GM12872 (cell line): Measurements from ENCODE around the gene CDK3.

Experiments
- TF ChIP-seq, protein P1 (sequence below): IDR thresholded peaks from 3 replicates; pipeline ENCODE4 v1.5.1; 2011; ENCODE audit warnings: low read depth, mild to moderate bottlenecking, low read length, moderate library complexity; ENCODE audit not compliant: insufficient read depth

CDK3 gene

DNA sequence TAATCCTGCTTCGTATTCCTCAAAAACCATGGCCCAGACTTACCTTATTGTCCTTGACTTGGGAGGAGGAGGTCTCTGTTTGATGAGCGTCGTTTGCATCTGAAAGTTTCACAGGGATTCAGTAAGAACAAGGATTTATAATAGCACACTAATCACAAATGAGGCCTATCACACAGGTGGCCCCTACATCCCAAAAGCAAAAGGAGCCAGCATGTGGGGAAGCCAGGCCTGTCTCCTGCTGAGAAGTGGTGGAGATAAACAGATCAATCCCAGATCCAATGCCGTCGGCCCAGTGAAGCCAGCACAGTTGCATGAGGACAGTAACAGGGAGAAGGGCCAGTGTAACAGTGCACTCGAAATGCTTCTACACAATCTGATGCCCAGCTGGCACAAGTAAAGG, 39.7 kb downstream of the CDK3 start:
- TF ChIP-seq, protein P1, sequence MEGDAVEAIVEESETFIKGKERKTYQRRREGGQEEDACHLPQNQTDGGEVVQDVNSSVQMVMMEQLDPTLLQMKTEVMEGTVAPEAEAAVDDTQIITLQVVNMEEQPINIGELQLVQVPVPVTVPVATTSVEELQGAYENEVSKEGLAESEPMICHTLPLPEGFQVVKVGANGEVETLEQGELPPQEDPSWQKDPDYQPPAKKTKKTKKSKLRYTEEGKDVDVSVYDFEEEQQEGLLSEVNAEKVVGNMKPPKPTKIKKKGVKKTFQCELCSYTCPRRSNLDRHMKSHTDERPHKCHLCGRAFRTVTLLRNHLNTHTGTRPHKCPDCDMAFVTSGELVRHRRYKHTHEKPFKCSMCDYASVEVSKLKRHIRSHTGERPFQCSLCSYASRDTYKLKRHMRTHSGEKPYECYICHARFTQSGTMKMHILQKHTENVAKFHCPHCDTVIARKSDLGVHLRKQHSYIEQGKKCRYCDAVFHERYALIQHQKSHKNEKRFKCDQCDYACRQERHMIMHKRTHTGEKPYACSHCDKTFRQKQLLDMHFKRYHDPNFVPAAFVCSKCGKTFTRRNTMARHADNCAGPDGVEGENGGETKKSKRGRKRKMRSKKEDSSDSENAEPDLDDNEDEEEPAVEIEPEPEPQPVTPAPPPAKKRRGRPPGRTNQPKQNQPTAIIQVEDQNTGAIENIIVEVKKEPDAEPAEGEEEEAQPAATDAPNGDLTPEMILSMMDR = no peak

DNA sequence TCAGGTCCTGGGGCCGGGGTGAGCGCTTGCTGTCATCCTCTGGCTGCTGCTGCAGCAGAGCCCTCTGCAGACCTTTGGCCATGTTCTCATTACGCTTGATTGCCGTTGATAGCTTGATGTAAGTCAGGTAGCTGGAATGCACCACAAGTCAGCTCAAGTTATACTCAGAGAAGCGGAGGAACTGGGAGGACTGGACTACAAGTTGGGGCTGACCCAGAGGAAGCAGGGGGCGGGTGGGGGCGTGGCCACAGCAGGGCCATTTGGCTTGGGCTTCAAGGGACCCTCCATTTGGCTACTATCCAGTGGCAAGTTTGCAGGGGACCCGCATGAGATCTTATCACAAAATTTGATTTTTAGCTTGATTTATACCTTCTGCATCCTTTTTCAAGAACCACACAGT, 45.4 kb downstream of the CDK3 start:
- TF ChIP-seq, protein P1 = no peak

DNA sequence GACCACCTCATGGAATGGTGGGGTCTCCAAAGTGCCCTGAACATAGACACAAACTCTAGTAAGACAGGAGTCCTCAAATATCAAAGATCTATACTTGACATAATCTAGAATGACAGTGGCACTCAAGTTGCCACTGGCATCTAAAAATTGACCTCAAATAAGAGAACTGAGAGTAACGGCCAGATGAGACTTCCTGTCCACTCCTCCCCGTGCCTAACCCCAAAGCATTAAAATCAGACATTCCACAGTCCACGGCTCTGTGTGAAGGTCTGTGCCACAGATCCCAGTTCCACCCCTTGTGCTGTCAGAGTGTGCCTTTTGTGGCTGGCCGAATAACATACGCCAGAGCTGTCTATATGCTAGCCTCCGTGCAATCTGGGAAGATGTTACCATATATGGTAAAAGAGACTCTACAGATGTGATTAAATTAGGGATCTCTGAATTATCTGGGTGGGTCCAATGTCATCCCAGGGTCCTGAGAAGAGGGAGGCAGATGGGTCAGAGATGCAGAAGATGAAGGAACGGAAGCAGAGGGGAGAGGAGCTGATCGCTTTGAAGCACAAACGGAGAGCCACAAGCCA, 47.5 kb downstream of the CDK3 start:
- TF ChIP-seq, protein P1 = no peak

DNA sequence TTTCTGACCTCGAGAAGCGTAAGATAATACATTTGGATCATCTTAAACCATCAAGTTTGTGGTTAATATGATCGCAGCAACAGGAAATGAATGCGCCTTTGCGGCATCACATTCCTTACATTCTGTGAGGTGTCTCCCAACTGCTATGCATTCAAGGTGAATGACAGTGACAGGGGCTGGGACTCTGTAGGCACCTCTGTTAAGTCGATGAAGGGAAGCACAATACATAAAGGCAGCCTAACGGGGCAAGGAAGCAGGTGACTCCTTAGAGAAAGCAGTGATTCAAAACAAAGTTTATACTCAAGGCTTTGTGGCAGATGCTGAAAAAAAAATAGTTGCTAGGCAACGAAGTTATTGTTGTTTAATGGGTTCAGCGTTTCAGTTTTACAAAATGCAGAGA, 48.1 kb downstream of the CDK3 start:
- TF ChIP-seq, protein P1 = no peak

DNA sequence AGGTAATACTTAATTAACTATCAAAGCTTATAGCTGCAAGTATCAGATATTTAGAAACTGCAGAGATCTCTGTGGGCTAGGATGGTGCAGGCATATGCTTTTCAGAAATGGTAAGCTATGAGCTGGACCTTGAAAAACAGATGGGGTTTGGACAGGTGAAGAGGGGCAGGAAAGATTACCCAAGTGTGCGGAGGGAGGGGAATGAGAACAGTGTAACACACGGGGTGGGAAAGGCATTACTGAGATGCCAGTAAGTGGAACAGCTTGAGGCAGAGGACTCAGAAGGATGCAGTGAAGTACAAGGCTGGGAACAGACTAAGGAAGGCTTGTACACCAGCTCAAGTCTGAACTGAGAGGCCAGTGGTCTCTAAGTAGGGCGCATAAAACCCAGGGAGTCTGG, 48.6 kb downstream of the CDK3 start:
- TF ChIP-seq, protein P1 = no peak

DNA sequence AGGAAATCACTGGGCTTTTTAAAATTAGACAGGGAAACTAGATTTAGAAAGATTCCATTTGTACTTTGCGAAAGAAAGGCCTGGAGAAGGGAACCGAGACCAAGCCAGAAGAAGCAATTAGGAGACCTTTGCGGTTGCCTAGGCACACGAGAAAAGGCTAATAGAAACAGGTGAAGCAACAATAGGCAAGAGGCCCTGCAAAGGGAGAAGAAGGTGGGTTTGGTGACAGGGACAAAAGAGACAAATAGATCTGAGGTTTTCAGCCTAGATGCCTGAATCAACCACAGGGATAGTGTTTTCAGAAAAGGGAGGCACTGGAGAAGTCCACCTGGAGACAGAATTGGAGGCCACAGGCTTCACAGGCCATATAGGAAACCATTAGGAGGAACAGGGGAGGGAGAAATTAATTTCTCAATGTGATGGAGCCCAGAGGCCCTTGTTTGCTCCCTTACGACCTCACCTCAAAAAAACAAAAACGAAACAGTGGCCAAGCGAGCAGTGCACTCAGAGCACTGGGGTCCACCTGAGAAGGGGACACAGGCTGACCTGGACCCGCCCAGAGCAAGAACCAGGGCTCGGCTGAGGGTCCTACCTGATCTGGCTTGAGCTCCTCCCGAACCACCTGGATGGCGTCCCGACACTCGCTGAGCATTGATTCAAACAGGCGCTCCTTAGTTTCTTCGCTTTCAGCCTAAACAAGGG, 49.3 kb downstream of the CDK3 start:
- TF ChIP-seq, protein P1 = no peak

DNA sequence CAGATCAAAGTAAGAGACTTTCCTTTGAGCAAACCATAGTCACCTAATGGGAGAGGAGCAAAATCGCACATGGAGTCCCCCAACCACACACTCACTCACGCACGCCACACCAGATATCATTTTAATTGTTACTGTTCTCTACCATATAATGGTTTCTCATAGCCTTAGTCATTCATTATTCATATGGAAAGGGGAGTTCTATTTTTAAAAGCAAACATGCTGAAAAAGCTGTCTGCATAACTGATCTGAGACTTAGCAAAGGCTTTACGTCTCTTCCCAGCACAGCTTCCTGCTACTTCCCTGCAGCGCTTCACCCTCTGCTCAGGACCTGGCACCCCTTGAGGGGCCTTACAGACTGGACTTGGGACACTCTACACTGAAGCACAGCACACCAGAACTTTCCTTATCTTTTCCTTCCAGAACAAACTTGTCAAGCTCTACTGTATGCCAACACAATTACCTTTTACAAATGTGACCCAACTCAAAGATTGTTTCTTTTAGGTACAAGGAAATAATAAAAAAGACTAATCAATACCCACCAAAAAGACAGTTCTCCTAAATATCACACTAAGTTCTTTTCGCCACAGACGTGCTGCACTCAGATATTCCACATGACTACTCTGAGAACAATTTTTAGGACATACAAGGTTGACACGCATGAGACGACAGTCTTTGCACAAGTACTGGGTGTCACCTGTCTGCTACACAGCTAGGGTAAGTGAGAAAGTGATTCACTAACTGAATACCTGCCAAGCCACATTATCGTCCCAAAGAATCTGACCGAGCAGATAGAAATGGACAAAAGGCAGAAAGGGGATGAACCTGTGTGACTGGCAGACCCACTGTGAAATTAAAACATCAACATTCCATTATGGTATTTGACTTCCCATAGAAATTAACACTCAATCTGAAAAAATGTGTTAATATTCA, 50.1 kb downstream of the CDK3 start:
- TF ChIP-seq, protein P1 = no peak
